GM12878 (cell line): Measurements from ENCODE around the gene THADA.
A peak's percentile ranks its signal among the peaks of the same experiment; 100 is the strongest.

ENCODE experiments used
- ASH2L ChIP-seq: fragments of 300-600, 200-600 bp; sonication (generic); IDR thresholded peaks from 2 replicates; pipeline ENCODE4 v1.6.1; 2017; ENCODE audit warnings: low read depth, mild to moderate bottlenecking, borderline replicate concordance
- BMI1 ChIP-seq: fragments of 450-650 bp; IDR thresholded peaks from 2 replicates; pipeline ENCODE4 v1.6.1; 2016; ENCODE audit warnings: mild to moderate bottlenecking, moderate library complexity, borderline replicate concordance
- CEBPB ChIP-seq, 2 experiments: fragments of 150-350 bp in 1 of 2; IDR thresholded peaks; 2 replicates each; pipeline ENCODE4 v1.6.1; 2012 to 2014; ENCODE audit warnings: low read depth in 2 of 2, low read length in 2 of 2, borderline replicate concordance in 1 of 2, inconsistent platforms in 1 of 2
- EZH2 ChIP-seq: IDR thresholded peaks from 2 replicates; pipeline ENCODE4 v1.6.1; 2012; ENCODE audit warnings: low read depth, mild to moderate bottlenecking, control low read depth, inconsistent platforms, low read length, borderline replicate concordance; ENCODE audit not compliant: control insufficient read depth
- FOXK2 ChIP-seq: fragments of 450-650 bp; IDR thresholded peaks from 2 replicates; pipeline ENCODE4 v1.6.1; 2017; ENCODE audit warnings: mild to moderate bottlenecking, moderate library complexity
- MYC ChIP-seq: IDR thresholded peaks from 2 replicates; pipeline ENCODE4 v1.6.1; 2011; ENCODE audit warnings: mild to moderate bottlenecking, low read length, moderate library complexity, inconsistent platforms; ENCODE audit not compliant: insufficient read depth, insufficient replicate concordance, insufficient read length, severe bottlenecking
- NFIC ChIP-seq: IDR thresholded peaks from 2 replicates; pipeline ENCODE4 v1.6.1; 2012; ENCODE audit warnings: low read depth, mild to moderate bottlenecking, inconsistent platforms, low read length, moderate library complexity
- POLR2A ChIP-seq: IDR thresholded peaks from 2 replicates; pipeline ENCODE4 v1.6.1; 2011; ENCODE audit warnings: low read depth, mild to moderate bottlenecking, low read length
- POLR2AphosphoS5 ChIP-seq: IDR thresholded peaks from 2 replicates; pipeline ENCODE4 v1.6.1; 2011; ENCODE audit warnings: mild to moderate bottlenecking, low read length, inconsistent platforms
- TAF1 ChIP-seq: IDR thresholded peaks from 2 replicates; pipeline ENCODE4 v1.6.1; 2011; ENCODE audit warnings: mild to moderate bottlenecking, low read depth, low read length, borderline replicate concordance
- TF ChIP-seq, protein P1 (sequence below), 3 experiments: IDR thresholded peaks in 2 of 3; conservative IDR thresholded peaks in 1 of 3; 2 replicates each; pipeline ENCODE4 v1.5.1; 2011; ENCODE audit warnings: low read depth in 3 of 3, low read length in 3 of 3, mild to moderate bottlenecking in 3 of 3, control low read depth in 2 of 3, moderate library complexity in 2 of 3, inconsistent platforms in 1 of 3, mixed read lengths in 1 of 3; ENCODE audit not compliant: control insufficient read depth in 2 of 3, insufficient read depth in 1 of 3; ENCODE audit errors: extremely low read depth in 1 of 3
- TF ChIP-seq, protein P2 (sequence below): IDR thresholded peaks from 2 replicates; pipeline ENCODE4 v1.6.1; 2012; ENCODE audit warnings: improper control_type of control experiment, low read depth, low read length; ENCODE audit not compliant: insufficient replicate concordance
- TF ChIP-seq, protein P3 (sequence below): IDR thresholded peaks from 2 replicates; pipeline ENCODE4 v1.6.1; 2011; ENCODE audit warnings: mild to moderate bottlenecking, low read depth, low read length, moderate library complexity; ENCODE audit not compliant: insufficient replicate concordance
- TF ChIP-seq, protein P4 (sequence below): fragments of 450-650 bp; IDR thresholded peaks from 2 replicates; pipeline ENCODE4 v1.6.1; 2017; ENCODE audit warnings: mild to moderate bottlenecking

DNA sequence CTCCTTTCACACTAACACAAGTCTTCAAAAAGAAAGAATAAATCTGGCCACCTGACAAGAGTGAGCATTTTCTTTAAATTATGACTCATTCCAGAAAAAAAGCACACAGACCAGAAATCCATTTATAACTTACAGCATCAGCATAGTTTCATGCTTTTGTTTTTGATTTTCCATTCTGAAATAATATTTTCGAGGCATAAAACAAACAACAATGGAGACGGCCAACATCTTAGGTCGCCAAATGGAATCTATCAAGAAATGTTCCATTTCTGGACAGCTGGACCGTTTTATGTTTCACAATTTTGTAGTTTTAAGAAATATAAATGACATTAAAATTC is 204.0 kb downstream of the THADA start:
- TF ChIP-seq, protein P1, sequence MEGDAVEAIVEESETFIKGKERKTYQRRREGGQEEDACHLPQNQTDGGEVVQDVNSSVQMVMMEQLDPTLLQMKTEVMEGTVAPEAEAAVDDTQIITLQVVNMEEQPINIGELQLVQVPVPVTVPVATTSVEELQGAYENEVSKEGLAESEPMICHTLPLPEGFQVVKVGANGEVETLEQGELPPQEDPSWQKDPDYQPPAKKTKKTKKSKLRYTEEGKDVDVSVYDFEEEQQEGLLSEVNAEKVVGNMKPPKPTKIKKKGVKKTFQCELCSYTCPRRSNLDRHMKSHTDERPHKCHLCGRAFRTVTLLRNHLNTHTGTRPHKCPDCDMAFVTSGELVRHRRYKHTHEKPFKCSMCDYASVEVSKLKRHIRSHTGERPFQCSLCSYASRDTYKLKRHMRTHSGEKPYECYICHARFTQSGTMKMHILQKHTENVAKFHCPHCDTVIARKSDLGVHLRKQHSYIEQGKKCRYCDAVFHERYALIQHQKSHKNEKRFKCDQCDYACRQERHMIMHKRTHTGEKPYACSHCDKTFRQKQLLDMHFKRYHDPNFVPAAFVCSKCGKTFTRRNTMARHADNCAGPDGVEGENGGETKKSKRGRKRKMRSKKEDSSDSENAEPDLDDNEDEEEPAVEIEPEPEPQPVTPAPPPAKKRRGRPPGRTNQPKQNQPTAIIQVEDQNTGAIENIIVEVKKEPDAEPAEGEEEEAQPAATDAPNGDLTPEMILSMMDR (IDR thresholded peaks at IDR 0.05 in 2 of 3, conservative IDR thresholded peaks at IDR 0.05 in 1 of 3; ENCODE audit: control insufficient read depth in 2 of 3, extremely low read depth in 1 of 3, insufficient read depth in 1 of 3, low read depth in 3 of 3, low read length in 3 of 3) = no peak
- TF ChIP-seq FOXK2 (no peak), ASH2L (no peak), NFIC (peak; percentile 81; the same call in 1 of the 2 replicates), TAF1 (no peak), BMI1 (no peak), POLR2A (no peak), POLR2AphosphoS5 (no peak), MYC (no peak), EZH2 (no peak), CEBPB (IDR thresholded peaks at IDR 0.05; ENCODE audit: borderline replicate concordance in 1 of 2, low read depth in 2 of 2, low read length in 2 of 2) (no peak)
- TF ChIP-seq, protein P2, sequence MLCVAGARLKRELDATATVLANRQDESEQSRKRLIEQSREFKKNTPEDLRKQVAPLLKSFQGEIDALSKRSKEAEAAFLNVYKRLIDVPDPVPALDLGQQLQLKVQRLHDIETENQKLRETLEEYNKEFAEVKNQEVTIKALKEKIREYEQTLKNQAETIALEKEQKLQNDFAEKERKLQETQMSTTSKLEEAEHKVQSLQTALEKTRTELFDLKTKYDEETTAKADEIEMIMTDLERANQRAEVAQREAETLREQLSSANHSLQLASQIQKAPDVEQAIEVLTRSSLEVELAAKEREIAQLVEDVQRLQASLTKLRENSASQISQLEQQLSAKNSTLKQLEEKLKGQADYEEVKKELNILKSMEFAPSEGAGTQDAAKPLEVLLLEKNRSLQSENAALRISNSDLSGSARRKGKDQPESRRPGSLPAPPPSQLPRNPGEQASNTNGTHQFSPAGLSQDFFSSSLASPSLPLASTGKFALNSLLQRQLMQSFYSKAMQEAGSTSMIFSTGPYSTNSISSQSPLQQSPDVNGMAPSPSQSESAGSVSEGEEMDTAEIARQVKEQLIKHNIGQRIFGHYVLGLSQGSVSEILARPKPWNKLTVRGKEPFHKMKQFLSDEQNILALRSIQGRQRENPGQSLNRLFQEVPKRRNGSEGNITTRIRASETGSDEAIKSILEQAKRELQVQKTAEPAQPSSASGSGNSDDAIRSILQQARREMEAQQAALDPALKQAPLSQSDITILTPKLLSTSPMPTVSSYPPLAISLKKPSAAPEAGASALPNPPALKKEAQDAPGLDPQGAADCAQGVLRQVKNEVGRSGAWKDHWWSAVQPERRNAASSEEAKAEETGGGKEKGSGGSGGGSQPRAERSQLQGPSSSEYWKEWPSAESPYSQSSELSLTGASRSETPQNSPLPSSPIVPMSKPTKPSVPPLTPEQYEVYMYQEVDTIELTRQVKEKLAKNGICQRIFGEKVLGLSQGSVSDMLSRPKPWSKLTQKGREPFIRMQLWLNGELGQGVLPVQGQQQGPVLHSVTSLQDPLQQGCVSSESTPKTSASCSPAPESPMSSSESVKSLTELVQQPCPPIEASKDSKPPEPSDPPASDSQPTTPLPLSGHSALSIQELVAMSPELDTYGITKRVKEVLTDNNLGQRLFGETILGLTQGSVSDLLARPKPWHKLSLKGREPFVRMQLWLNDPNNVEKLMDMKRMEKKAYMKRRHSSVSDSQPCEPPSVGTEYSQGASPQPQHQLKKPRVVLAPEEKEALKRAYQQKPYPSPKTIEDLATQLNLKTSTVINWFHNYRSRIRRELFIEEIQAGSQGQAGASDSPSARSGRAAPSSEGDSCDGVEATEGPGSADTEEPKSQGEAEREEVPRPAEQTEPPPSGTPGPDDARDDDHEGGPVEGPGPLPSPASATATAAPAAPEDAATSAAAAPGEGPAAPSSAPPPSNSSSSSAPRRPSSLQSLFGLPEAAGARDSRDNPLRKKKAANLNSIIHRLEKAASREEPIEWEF = no peak
- TF ChIP-seq, protein P3, sequence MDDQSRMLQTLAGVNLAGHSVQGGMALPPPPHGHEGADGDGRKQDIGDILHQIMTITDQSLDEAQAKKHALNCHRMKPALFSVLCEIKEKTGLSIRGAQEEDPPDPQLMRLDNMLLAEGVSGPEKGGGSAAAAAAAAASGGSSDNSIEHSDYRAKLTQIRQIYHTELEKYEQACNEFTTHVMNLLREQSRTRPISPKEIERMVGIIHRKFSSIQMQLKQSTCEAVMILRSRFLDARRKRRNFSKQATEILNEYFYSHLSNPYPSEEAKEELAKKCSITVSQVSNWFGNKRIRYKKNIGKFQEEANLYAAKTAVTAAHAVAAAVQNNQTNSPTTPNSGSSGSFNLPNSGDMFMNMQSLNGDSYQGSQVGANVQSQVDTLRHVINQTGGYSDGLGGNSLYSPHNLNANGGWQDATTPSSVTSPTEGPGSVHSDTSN = no peak
- TF ChIP-seq, protein P4, sequence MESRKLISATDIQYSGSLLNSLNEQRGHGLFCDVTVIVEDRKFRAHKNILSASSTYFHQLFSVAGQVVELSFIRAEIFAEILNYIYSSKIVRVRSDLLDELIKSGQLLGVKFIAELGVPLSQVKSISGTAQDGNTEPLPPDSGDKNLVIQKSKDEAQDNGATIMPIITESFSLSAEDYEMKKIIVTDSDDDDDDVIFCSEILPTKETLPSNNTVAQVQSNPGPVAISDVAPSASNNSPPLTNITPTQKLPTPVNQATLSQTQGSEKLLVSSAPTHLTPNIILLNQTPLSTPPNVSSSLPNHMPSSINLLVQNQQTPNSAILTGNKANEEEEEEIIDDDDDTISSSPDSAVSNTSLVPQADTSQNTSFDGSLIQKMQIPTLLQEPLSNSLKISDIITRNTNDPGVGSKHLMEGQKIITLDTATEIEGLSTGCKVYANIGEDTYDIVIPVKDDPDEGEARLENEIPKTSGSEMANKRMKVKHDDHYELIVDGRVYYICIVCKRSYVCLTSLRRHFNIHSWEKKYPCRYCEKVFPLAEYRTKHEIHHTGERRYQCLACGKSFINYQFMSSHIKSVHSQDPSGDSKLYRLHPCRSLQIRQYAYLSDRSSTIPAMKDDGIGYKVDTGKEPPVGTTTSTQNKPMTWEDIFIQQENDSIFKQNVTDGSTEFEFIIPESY = no peak
